Stomach (tissue), 4 donors: ENCODE results near the gene TECPR2.

ENCODE experiments used
- CTCF ChIP-seq, 7 experiments: fragments of 450-650 bp in 4 of 7; fragments of 200-600 bp in 3 of 7; sonication (generic) in 3 of 7; IDR thresholded peaks; one replicate each; pipeline ENCODE4 v1.5.1; 2016 to 2019; ENCODE audit warnings: antibody characterized with exemption in 7 of 7, control low read depth in 2 of 7, mild to moderate bottlenecking in 1 of 7
- EP300 ChIP-seq: sonication (generic); formaldehyde crosslinking; IDR thresholded peaks from one replicate; pipeline ENCODE4 v1.6.1; 2017; ENCODE audit warnings: antibody characterized with exemption
- POLR2A ChIP-seq, 4 donors: fragments of 450-650 bp; IDR thresholded peaks; one replicate each; pipeline ENCODE4 v1.6.1; 2016; ENCODE audit warnings: antibody characterized with exemption in 4 of 4, control low read depth in 2 of 4, mild to moderate bottlenecking in 1 of 4, moderate library complexity in 1 of 4
- POLR2AphosphoS5 ChIP-seq, 3 donors: sonication (generic); formaldehyde crosslinking; IDR thresholded peaks; one replicate each; pipeline ENCODE4 v1.6.1; 2016; ENCODE audit warnings: antibody characterized with exemption in 3 of 3

- no peak for TF ChIP-seq POLR2AphosphoS5 (IDR thresholded peaks at IDR 0.05)
- TF ChIP-seq CTCF (IDR thresholded peaks at IDR 0.05) = no peak
- no peak for TF ChIP-seq POLR2A (IDR thresholded peaks at IDR 0.05)
- TF ChIP-seq EP300 = no peak
Observed at GRCh38 chr14:102490456-102490855, 127.7 kb downstream of the TECPR2 start.
